ENCODE measurements around the gene PAGR1.

PAGR1 gene

GRCh38 chr16:29848420-29849297 lies 32.7 kb downstream of the PAGR1 start:
- Histone ChIP-seq H3K9ac (ENCODE audit: low read depth, low read length) (no peak overlapping the region), H3K4me1 (ENCODE audit: control insufficient read depth, insufficient read depth, low read length) (no peaks in the 10 kb centered on the region), H3K27me3 (ENCODE audit: control insufficient read depth, insufficient read depth, low read length) (no peaks in the 10 kb centered on the region), H3K4me3 (ENCODE audit: low read length) (no peak overlapping the region), H3K4me2 (ENCODE audit: low read length) (no peak overlapping the region), H3K36me3 (ENCODE audit: insufficient read depth, low read length) (peaks cover 49% of the 10 kb centered on the region), H3K9me3 (replicated peaks; ENCODE audit: low read length) (no peaks in the 10 kb centered on the region)

- H3K36me3 ChIP-seq (ENCODE audit: insufficient read depth, low read length), result peaks cover 41% of the 10 kb centered on the region
These were observed 33.6 kb downstream of the PAGR1 start for GRCh38 chr16:29849505-29849904.

GRCh38 chr16:29850998-29851397 lies 35.0 kb downstream of the PAGR1 start:
- H3K9me3 ChIP-seq (replicated peaks; ENCODE audit: low read length), result no peaks in the 10 kb centered on the region
- no peaks in the 10 kb centered on the region for H3K27me3 ChIP-seq (ENCODE audit: control insufficient read depth, insufficient read depth, low read length)
- H3K4me1 ChIP-seq (ENCODE audit: control insufficient read depth, insufficient read depth, low read length), result no peaks in the 10 kb centered on the region
- H3K9ac ChIP-seq (ENCODE audit: low read depth, low read length), result no peak overlapping the region
- H3K4me2 ChIP-seq (ENCODE audit: low read length), result no peak overlapping the region
- H3K36me3 ChIP-seq (ENCODE audit: insufficient read depth, low read length), result peaks cover 26% of the 10 kb centered on the region
- H3K4me3 ChIP-seq (ENCODE audit: low read length), result no peak overlapping the region

More at GRCh38 chr16:29849505-29849904, 33.6 kb downstream of the PAGR1 start:
- no peaks in the 10 kb centered on the region for H3K9me3 ChIP-seq (replicated peaks; ENCODE audit: low read length)
- no peak overlapping the region for H3K4me2 ChIP-seq (ENCODE audit: low read length)
- H3K9ac ChIP-seq (ENCODE audit: low read depth, low read length), result no peak overlapping the region
- no peaks in the 10 kb centered on the region for H3K4me1 ChIP-seq (ENCODE audit: control insufficient read depth, insufficient read depth, low read length)
- no peaks in the 10 kb centered on the region for H3K27me3 ChIP-seq (ENCODE audit: control insufficient read depth, insufficient read depth, low read length)
- no peak overlapping the region for H3K4me3 ChIP-seq (ENCODE audit: low read length)

GRCh38 chr16:29852654-29853053 lies 36.7 kb downstream of the PAGR1 start:
- Histone ChIP-seq H3K27me3 (ENCODE audit: control insufficient read depth, insufficient read depth, low read length) (no peaks in the 10 kb centered on the region), H3K36me3 (ENCODE audit: insufficient read depth, low read length) (peaks cover 9% of the 10 kb centered on the region), H3K4me3 (ENCODE audit: low read length) (no peak overlapping the region), H3K9ac (ENCODE audit: low read depth, low read length) (no peak overlapping the region), H3K4me1 (ENCODE audit: control insufficient read depth, insufficient read depth, low read length) (peaks cover 12% of the 10 kb centered on the region), H3K4me2 (ENCODE audit: low read length) (no peak overlapping the region), H3K9me3 (replicated peaks; ENCODE audit: low read length) (no peaks in the 10 kb centered on the region)

- Histone ChIP-seq H3K36me3 (ENCODE audit: insufficient read depth, low read length) (peaks cover 14% of the 10 kb centered on the region), H3K9ac (ENCODE audit: low read depth, low read length) (no peak overlapping the region), H3K4me1 (ENCODE audit: control insufficient read depth, insufficient read depth, low read length) (peaks cover 22% of the 10 kb centered on the region), H3K4me2 (ENCODE audit: low read length) (no peak overlapping the region), H3K27me3 (ENCODE audit: control insufficient read depth, insufficient read depth, low read length) (no peaks in the 10 kb centered on the region), H3K4me3 (ENCODE audit: low read length) (no peak overlapping the region), H3K9me3 (replicated peaks; ENCODE audit: low read length) (no peaks in the 10 kb centered on the region)
These were observed 38.7 kb downstream of the PAGR1 start for GRCh38 chr16:29854520-29855100.

GRCh38 chr16:29857133-29857760 lies 41.3 kb downstream of the PAGR1 start:
- Histone ChIP-seq H3K4me3 (ENCODE audit: low read length) (no peak overlapping the region), H3K9ac (ENCODE audit: low read depth, low read length) (no peak overlapping the region), H3K27me3 (ENCODE audit: control insufficient read depth, insufficient read depth, low read length) (no peaks in the 10 kb centered on the region), H3K36me3 (ENCODE audit: insufficient read depth, low read length) (peaks cover 29% of the 10 kb centered on the region), H3K4me2 (ENCODE audit: low read length) (peak overlapping the region; percentile 10), H3K9me3 (replicated peaks; ENCODE audit: low read length) (no peaks in the 10 kb centered on the region), H3K4me1 (ENCODE audit: control insufficient read depth, insufficient read depth, low read length) (peaks cover 27% of the 10 kb centered on the region)

- Histone ChIP-seq H3K4me3 (ENCODE audit: low read length) (no peak overlapping the region), H3K27me3 (ENCODE audit: control insufficient read depth, insufficient read depth, low read length) (no peaks in the 10 kb centered on the region), H3K4me2 (ENCODE audit: low read length) (no peak overlapping the region), H3K9ac (ENCODE audit: low read depth, low read length) (no peak overlapping the region), H3K9me3 (replicated peaks; ENCODE audit: low read length) (no peaks in the 10 kb centered on the region), H3K36me3 (ENCODE audit: insufficient read depth, low read length) (peaks cover 29% of the 10 kb centered on the region), H3K4me1 (ENCODE audit: control insufficient read depth, insufficient read depth, low read length) (peaks cover 27% of the 10 kb centered on the region)
These were observed 42.3 kb downstream of the PAGR1 start for GRCh38 chr16:29858149-29858849.

- H3K4me1 ChIP-seq (ENCODE audit: control insufficient read depth, insufficient read depth, low read length), result peaks cover 32% of the 10 kb centered on the region
- no peak overlapping the region for H3K4me2 ChIP-seq (ENCODE audit: low read length)
- no peaks in the 10 kb centered on the region for H3K9me3 ChIP-seq (replicated peaks; ENCODE audit: low read length)
- H3K4me3 ChIP-seq (ENCODE audit: low read length), result no peak overlapping the region
- H3K36me3 ChIP-seq (ENCODE audit: insufficient read depth, low read length), result peaks cover 29% of the 10 kb centered on the region
- no peak overlapping the region for H3K9ac ChIP-seq (ENCODE audit: low read depth, low read length)
- no peaks in the 10 kb centered on the region for H3K27me3 ChIP-seq (ENCODE audit: control insufficient read depth, insufficient read depth, low read length)
These were observed 43.0 kb downstream of the PAGR1 start for GRCh38 chr16:29858974-29859373.

GRCh38 chr16:29860218-29860617 lies 44.3 kb downstream of the PAGR1 start:
- peaks cover 29% of the 10 kb centered on the region for H3K36me3 ChIP-seq (ENCODE audit: insufficient read depth, low read length)
- no peak overlapping the region for H3K9ac ChIP-seq (ENCODE audit: low read depth, low read length)

GRCh38 chr16:29862383-29862883 lies 46.5 kb downstream of the PAGR1 start:
- Histone ChIP-seq H3K27me3 (ENCODE audit: control insufficient read depth, insufficient read depth, low read length) (no peaks in the 10 kb centered on the region), H3K36me3 (ENCODE audit: insufficient read depth, low read length) (peaks cover 29% of the 10 kb centered on the region), H3K9me3 (replicated peaks; ENCODE audit: low read length) (no peaks in the 10 kb centered on the region), H3K4me2 (ENCODE audit: low read length) (peak overlapping the region; percentile 79), H3K4me1 (ENCODE audit: control insufficient read depth, insufficient read depth, low read length) (peaks cover 22% of the 10 kb centered on the region), H3K4me3 (ENCODE audit: low read length) (peak overlapping the region; percentile 78), H3K9ac (ENCODE audit: low read depth, low read length) (peak overlapping the region; percentile 85)

More at GRCh38 chr16:29860218-29860617, 44.3 kb downstream of the PAGR1 start:
- H3K4me2 ChIP-seq (ENCODE audit: low read length), result no peak overlapping the region
- no peaks in the 10 kb centered on the region for H3K9me3 ChIP-seq (replicated peaks; ENCODE audit: low read length)
- no peaks in the 10 kb centered on the region for H3K27me3 ChIP-seq (ENCODE audit: control insufficient read depth, insufficient read depth, low read length)
- peaks cover 32% of the 10 kb centered on the region for H3K4me1 ChIP-seq (ENCODE audit: control insufficient read depth, insufficient read depth, low read length)
- no peak overlapping the region for H3K4me3 ChIP-seq (ENCODE audit: low read length)
